SH-SY5Y (cell line): ENCODE measurements around the gene ZNF226.

ENCODE experiments used
- GATA2 ChIP-seq: IDR thresholded peaks from 2 replicates; pipeline ENCODE4 v1.6.1; 2011; ENCODE audit warnings: mild to moderate bottlenecking, low read depth, low read length
- GATA3 ChIP-seq: IDR thresholded peaks from 2 replicates; pipeline ENCODE4 v1.6.1; 2011; ENCODE audit warnings: low read depth, mild to moderate bottlenecking, low read length, moderate library complexity

DNA sequence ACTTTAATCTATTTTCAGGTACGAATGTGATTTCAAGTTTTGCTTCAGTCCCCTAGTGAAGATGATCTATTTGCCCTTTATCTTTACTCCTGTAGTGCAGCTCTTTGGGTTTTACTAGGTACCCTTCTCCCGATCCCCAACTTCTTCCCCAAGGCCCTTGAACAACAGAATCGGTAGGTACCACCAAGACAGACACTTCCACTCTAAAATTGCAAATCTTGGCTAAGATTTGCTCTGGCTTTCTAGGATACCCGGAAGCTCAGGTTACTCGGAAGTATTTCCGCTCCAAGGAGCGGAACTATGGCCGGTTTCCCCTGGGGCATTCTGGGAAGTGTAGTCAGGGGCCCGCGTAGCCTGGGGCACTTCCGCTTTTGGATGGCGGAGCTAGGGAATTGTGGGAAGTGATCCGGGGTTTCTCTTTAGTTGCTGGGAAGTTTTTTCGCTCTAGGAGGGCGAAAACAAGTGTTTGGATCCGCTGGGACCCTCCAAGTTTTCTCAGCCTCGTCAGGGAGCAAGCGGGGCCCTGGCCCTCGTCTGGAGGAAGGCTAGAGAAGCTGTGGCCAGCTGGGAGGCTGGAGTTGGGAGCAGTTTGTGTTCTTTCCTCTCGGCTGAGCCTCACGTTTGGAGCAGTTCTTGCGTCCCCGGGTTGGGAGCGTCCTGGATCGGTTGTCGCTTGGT is 42.4 kb downstream of the ZNF226 start:
- TF ChIP-seq GATA2 (no peak), GATA3 (no peak)
